Activated T-helper 1 cell treated with anti-CD3 and anti-CD28 coated beads, Interleukin-2, amount 50 U/mL, for 16 hours (primary cell): ENCODE results near the gene BIK.

Experiments used
- DNase-seq, 2 donors: peaks; one replicate each; pipeline ENCODE4 v3.0.0-alpha.2; 2020; ENCODE audit warnings: low read depth in 1 of 2, low spot score in 1 of 2

BIK gene

GRCh38 chr22:43159484-43160178, 49.1 kb downstream of the BIK start:
- DNase-seq: no peak

GRCh38 chr22:43160497-43161126, 50.1 kb downstream of the BIK start:
- no peak for DNase-seq

- no peak for DNase-seq
Measured at GRCh38 chr22:43162412-43163150, 52.0 kb downstream of the BIK start.

- DNase-seq: no peak
Measured at GRCh38 chr22:43163241-43163795, 52.8 kb downstream of the BIK start.

GRCh38 chr22:43164636-43165035, 54.1 kb downstream of the BIK start:
- no peak for DNase-seq

- DNase-seq: no peak
Measured at GRCh38 chr22:43166132-43166930, 55.8 kb downstream of the BIK start.

GRCh38 chr22:43167001-43167589, 56.5 kb downstream of the BIK start:
- no peak for DNase-seq

GRCh38 chr22:43168471-43169309, 58.1 kb downstream of the BIK start:
- no peak for DNase-seq

- DNase-seq: no peak
Measured at GRCh38 chr22:43169310-43170130, 59.0 kb downstream of the BIK start.

GRCh38 chr22:43170131-43170480, 59.6 kb downstream of the BIK start:
- no peak for DNase-seq

GRCh38 chr22:43171019-43171491, 60.5 kb downstream of the BIK start:
- no peak for DNase-seq

- DNase-seq: no peak
Measured at GRCh38 chr22:43171607-43172006, 61.1 kb downstream of the BIK start.

GRCh38 chr22:43172191-43172590, 61.6 kb downstream of the BIK start:
- no peak for DNase-seq

- DNase-seq: no peak
Measured at GRCh38 chr22:43173566-43173965, 63.0 kb downstream of the BIK start.

GRCh38 chr22:43173976-43174720, 63.6 kb downstream of the BIK start:
- no peak for DNase-seq

- no peak for DNase-seq
Measured at GRCh38 chr22:43174941-43175531, 64.5 kb downstream of the BIK start.

GRCh38 chr22:43176090-43176489, 65.5 kb downstream of the BIK start:
- DNase-seq: no peak

GRCh38 chr22:43177479-43177878, 66.9 kb downstream of the BIK start:
- no peak for DNase-seq
